Neural progenitor cell (in vitro differentiated cells): ENCODE measurements around the gene DEFB118. TPM values are rescaled to one million over a fixed set of nuclear protein-coding genes. Genes with fewer than 3 reads are reported as not detected.

ENCODE experiments used
- DNase-seq: peaks from one replicate; pipeline ENCODE4 v3.0.0-alpha.2; 2016; ENCODE audit warnings: low spot score
- H2AFZ ChIP-seq: fragments of 200-600 bp; sonication (generic); replicated peaks from 2 replicates; pipeline ENCODE4 v1.6.1; 2016; ENCODE audit warnings: antibody characterized with exemption
- H3F3A ChIP-seq: fragments of 200-600 bp; sonication (generic); 2 replicates; pipeline ENCODE4 v1.6.1; 2016; ENCODE audit warnings: antibody characterized with exemption, low read depth
- H3K27ac ChIP-seq: fragments of 200-600 bp; sonication (generic); 2 replicates; pipeline ENCODE4 v1.5.1; 2016; ENCODE audit warnings: mild to moderate bottlenecking
- H3K27me3 ChIP-seq: fragments of 200-600 bp; sonication (generic); 2 replicates; pipeline ENCODE4 v1.6.1; 2016; ENCODE audit warnings: mild to moderate bottlenecking, moderate library complexity
- H3K36me3 ChIP-seq: fragments of 200-600 bp; sonication (generic); 2 replicates; pipeline ENCODE4 v1.5.1; 2016
- H3K4me1 ChIP-seq: fragments of 200-600 bp; sonication (generic); 2 replicates; pipeline ENCODE4 v1.6.1; 2016; ENCODE audit warnings: mixed run types
- H3K4me2 ChIP-seq: fragments of 200-600 bp; sonication (generic); 2 replicates; pipeline ENCODE4 v1.6.1; 2016
- H3K4me3 ChIP-seq: fragments of 200-600 bp; sonication (generic); 2 replicates; pipeline ENCODE4 v1.5.1; 2016
- H3K79me2 ChIP-seq: fragments of 200-600 bp; sonication (generic); 2 replicates; pipeline ENCODE4 v1.6.1; 2016; ENCODE audit warnings: low read depth
- H3K9ac ChIP-seq: fragments of 200-600 bp; sonication (generic); 2 replicates; pipeline ENCODE4 v1.6.1; 2016
- H3K9me3 ChIP-seq: fragments of 200-600 bp; sonication (generic); 2 replicates; pipeline ENCODE4 v1.5.1; 2016; ENCODE audit warnings: low read depth
- H4K20me1 ChIP-seq: fragments of 200-600 bp; sonication (generic); 2 replicates; pipeline ENCODE4 v1.6.1; 2016; ENCODE audit warnings: low read depth
- H3K27ac Mint-ChIP-seq: 3 replicates; pipeline ENCODE4 v1.8.0; 2021; ENCODE audit warnings: mixed read lengths
- H3K27me3 Mint-ChIP-seq: 2 replicates; pipeline ENCODE4 v1.8.0; 2022; ENCODE audit warnings: low read depth, mild to moderate bottlenecking, inconsistent platforms, moderate library complexity, mixed read lengths; ENCODE audit not compliant: insufficient read depth
- H3K36me3 Mint-ChIP-seq: 3 replicates; pipeline ENCODE4 v1.8.0; 2021; ENCODE audit warnings: mixed read lengths
- H3K4me1 Mint-ChIP-seq: 3 replicates; pipeline ENCODE4 v1.8.0; 2021; ENCODE audit warnings: mixed read lengths
- H3K4me3 Mint-ChIP-seq: 3 replicates; pipeline ENCODE4 v1.8.0; 2021; ENCODE audit warnings: mild to moderate bottlenecking, moderate library complexity, mixed read lengths
- H3K9me3 Mint-ChIP-seq: 3 replicates; pipeline ENCODE4 v1.8.0; 2020; ENCODE audit warnings: mixed read lengths
- EZH2 ChIP-seq: fragments of 200-600 bp; sonication (generic); IDR thresholded peaks from 2 replicates; pipeline ENCODE4 v1.6.1; 2017; ENCODE audit warnings: antibody characterized with exemption, mild to moderate bottlenecking, moderate library complexity
- EZH2phosphoT487 ChIP-seq: fragments of 200-600 bp; sonication (generic); IDR thresholded peaks from 2 replicates; pipeline ENCODE4 v1.6.1; 2017; ENCODE audit warnings: antibody characterized with exemption
- total RNA-seq: library from RNA; depleted of rRNA; stranded (reverse); fragments of >200 nt; gene quantifications from 2 replicates; pipeline ENCODE4 v1.2.3, GENCODE V29; 2015; ENCODE audit warnings: low replicate concordance
- TF ChIP-seq, protein P1 (sequence below): fragments of 200-600 bp; sonication (generic); IDR thresholded peaks from 2 replicates; pipeline ENCODE4 v1.5.1; 2017; ENCODE audit warnings: antibody characterized with exemption, mild to moderate bottlenecking

The DEFB118 gene
- total RNA-seq, 1 donor from 2014 or later = not detected

DNA sequence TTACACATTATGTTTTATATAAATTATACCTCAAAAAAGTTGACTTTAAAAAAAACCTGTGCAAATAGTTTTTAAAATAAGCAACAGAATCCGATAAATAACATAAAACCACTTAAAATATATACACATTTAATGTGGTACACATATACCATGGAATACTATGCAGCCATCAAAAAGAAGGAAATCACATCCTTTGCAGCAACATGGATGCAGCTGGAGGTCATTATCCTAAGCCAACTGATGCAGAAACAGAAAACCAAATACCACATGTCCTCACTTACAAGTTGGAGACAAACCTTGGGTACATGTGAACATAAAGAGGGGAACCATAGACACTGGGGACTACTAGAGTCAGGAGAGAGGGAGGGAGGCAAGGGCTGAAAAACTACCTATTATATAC lies 41.6 kb downstream of the DEFB118 start:
- Histone ChIP-seq H3K4me1 (no peaks in the 10 kb centered on the region), H3K79me2 (no peaks in the 10 kb centered on the region), H3K9me3 (peaks cover 6% of the 10 kb centered on the region), H3K36me3 (no peaks in the 10 kb centered on the region), H4K20me1 (no peaks in the 10 kb centered on the region), H3K27me3 (no peaks in the 10 kb centered on the region), H3K4me3 (no peak overlapping the region), H3K9ac (no peak overlapping the region), H3F3A (no peaks in the 10 kb centered on the region), H3K27ac (no peak overlapping the region), H2AFZ (no peak overlapping the region), H3K4me2 (no peak overlapping the region)
- no peak for TF ChIP-seq EZH2phosphoT487
- TF ChIP-seq EZH2 = no peak
- TF ChIP-seq, protein P1, sequence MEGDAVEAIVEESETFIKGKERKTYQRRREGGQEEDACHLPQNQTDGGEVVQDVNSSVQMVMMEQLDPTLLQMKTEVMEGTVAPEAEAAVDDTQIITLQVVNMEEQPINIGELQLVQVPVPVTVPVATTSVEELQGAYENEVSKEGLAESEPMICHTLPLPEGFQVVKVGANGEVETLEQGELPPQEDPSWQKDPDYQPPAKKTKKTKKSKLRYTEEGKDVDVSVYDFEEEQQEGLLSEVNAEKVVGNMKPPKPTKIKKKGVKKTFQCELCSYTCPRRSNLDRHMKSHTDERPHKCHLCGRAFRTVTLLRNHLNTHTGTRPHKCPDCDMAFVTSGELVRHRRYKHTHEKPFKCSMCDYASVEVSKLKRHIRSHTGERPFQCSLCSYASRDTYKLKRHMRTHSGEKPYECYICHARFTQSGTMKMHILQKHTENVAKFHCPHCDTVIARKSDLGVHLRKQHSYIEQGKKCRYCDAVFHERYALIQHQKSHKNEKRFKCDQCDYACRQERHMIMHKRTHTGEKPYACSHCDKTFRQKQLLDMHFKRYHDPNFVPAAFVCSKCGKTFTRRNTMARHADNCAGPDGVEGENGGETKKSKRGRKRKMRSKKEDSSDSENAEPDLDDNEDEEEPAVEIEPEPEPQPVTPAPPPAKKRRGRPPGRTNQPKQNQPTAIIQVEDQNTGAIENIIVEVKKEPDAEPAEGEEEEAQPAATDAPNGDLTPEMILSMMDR = no peak
- Mint-ChIP-seq H3K27ac (no peak overlapping the region), H3K36me3 (no peaks in the 10 kb centered on the region), H3K27me3 (no peaks in the 10 kb centered on the region), H3K4me1 (no peaks in the 10 kb centered on the region), H3K4me3 (no peak overlapping the region), H3K9me3 (peaks cover 15% of the 10 kb centered on the region)
- no peak for DNase-seq

- H3F3A ChIP-seq = no peaks in the 10 kb centered on the region
- no peak overlapping the region for H3K27ac Mint-ChIP-seq
- H3K4me3 Mint-ChIP-seq = no peak overlapping the region
- DNase-seq = no peak
- no peaks in the 10 kb centered on the region for H3K27me3 Mint-ChIP-seq
- H3K4me3 ChIP-seq = no peak overlapping the region
- H3K79me2 ChIP-seq = no peaks in the 10 kb centered on the region
- no peaks in the 10 kb centered on the region for H3K36me3 Mint-ChIP-seq
- no peak overlapping the region for H2AFZ ChIP-seq
- no peaks in the 10 kb centered on the region for H3K27me3 ChIP-seq
- no peaks in the 10 kb centered on the region for H3K4me1 ChIP-seq
- no peaks in the 10 kb centered on the region for H3K36me3 ChIP-seq
- H4K20me1 ChIP-seq = no peaks in the 10 kb centered on the region
- H3K9me3 ChIP-seq = peaks cover 6% of the 10 kb centered on the region
- peaks cover 8% of the 10 kb centered on the region for H3K9me3 Mint-ChIP-seq
- no peak overlapping the region for H3K27ac ChIP-seq
- no peak for TF ChIP-seq EZH2phosphoT487
- TF ChIP-seq, protein P1 = no peak
- no peak for TF ChIP-seq EZH2
- H3K4me1 Mint-ChIP-seq = no peaks in the 10 kb centered on the region
- no peak overlapping the region for H3K9ac ChIP-seq
- no peak overlapping the region for H3K4me2 ChIP-seq
Observed at GRCh38 chr20:31414381-31414780, 46.0 kb downstream of the DEFB118 start.

- Mint-ChIP-seq H3K36me3 (no peaks in the 10 kb centered on the region), H3K27ac (no peak overlapping the region), H3K4me1 (no peaks in the 10 kb centered on the region), H3K4me3 (no peak overlapping the region), H3K9me3 (peaks cover 8% of the 10 kb centered on the region), H3K27me3 (no peaks in the 10 kb centered on the region)
- Histone ChIP-seq H3K4me2 (no peak overlapping the region), H3K36me3 (no peaks in the 10 kb centered on the region), H3K27ac (no peak overlapping the region), H3K27me3 (no peaks in the 10 kb centered on the region), H2AFZ (no peak overlapping the region), H4K20me1 (no peaks in the 10 kb centered on the region), H3K79me2 (no peaks in the 10 kb centered on the region), H3K4me1 (no peaks in the 10 kb centered on the region), H3F3A (no peaks in the 10 kb centered on the region), H3K9ac (no peak overlapping the region), H3K4me3 (no peak overlapping the region), H3K9me3 (peaks cover 6% of the 10 kb centered on the region)
- TF ChIP-seq, protein P1 = no peak
- TF ChIP-seq EZH2 = no peak
- no peak for TF ChIP-seq EZH2phosphoT487
- DNase-seq = no peak
Observed at GRCh38 chr20:31415653-31416052, 47.3 kb downstream of the DEFB118 start.
